Type B pancreatic cell (in vitro differentiated cells): ENCODE data around the gene FRG2C. TPM values are rescaled to one million over a fixed set of nuclear protein-coding genes. Genes with fewer than 3 reads are reported as not detected.
"Not testable (repeated sequence)": the region's sequence is repeated elsewhere in the genome, so short reads cannot be mapped to it uniquely, and the experiment has no call there.

Experiments
- DNase-seq: peaks from one replicate; pipeline ENCODE4 v3.0.0; 2021; ENCODE audit warnings: mixed read lengths; ENCODE audit not compliant: unreplicated experiment; ENCODE audit errors: extremely low spot score
- H3K27ac Mint-ChIP-seq: 2 replicates; pipeline ENCODE4 v1.8.0; 2021; ENCODE audit warnings: mild to moderate bottlenecking, mixed read lengths
- H3K27me3 Mint-ChIP-seq: 2 replicates; pipeline ENCODE4 v1.8.0; 2021; ENCODE audit warnings: mixed read lengths
- H3K36me3 Mint-ChIP-seq: 2 replicates; pipeline ENCODE4 v1.8.0; 2021; ENCODE audit warnings: mixed read lengths
- H3K4me1 Mint-ChIP-seq: one replicate; pipeline ENCODE4 v1.8.0; 2021; ENCODE audit warnings: mixed read lengths; ENCODE audit not compliant: unreplicated experiment
- H3K4me3 Mint-ChIP-seq: 2 replicates; pipeline ENCODE4 v1.8.0; 2021; ENCODE audit warnings: mild to moderate bottlenecking, mixed read lengths
- H3K9me3 Mint-ChIP-seq: 2 replicates; pipeline ENCODE4 v1.8.0; 2021; ENCODE audit warnings: mixed read lengths
- total RNA-seq: library from RNA; stranded (reverse); gene quantifications from 2 replicates; pipeline ENCODE4 v1.2.1, GENCODE V29; 2021; ENCODE audit warnings: low replicate concordance
- TF ChIP-seq, protein P1 (sequence below): fragments of 200-600 bp; sonication (generic); conservative IDR thresholded peaks from 2 replicates; pipeline ENCODE4 v1.5.0; 2021; ENCODE audit warnings: antibody characterized with exemption, mild to moderate bottlenecking

FRG2C gene
- total RNA-seq, 1 donor from 2014 or later = not detected

DNA sequence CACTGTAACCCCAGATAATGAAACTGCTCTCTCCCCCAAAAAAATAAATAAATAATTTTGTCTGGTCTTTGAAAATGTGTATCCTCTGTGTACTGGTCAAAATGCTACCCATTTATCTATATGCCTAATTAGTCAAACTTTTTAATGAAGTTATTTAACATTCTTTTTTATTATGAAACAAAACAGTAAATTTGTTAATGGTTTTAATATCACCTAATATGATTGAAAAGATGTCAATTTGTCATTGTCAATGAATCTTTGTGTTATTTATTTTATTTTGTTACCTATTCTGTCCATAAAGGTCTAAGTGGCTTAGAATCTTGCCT is 5.1 kb upstream of the FRG2C start:
- H3K27me3 Mint-ChIP-seq = peaks cover 74% of the 10 kb centered on the region
- not testable (repeated sequence) for H3K9me3 Mint-ChIP-seq, DNase-seq, H3K36me3 Mint-ChIP-seq, H3K27ac Mint-ChIP-seq, H3K4me1 Mint-ChIP-seq
- peak overlapping the region; percentile 88 for H3K4me3 Mint-ChIP-seq
- TF ChIP-seq, protein P1, sequence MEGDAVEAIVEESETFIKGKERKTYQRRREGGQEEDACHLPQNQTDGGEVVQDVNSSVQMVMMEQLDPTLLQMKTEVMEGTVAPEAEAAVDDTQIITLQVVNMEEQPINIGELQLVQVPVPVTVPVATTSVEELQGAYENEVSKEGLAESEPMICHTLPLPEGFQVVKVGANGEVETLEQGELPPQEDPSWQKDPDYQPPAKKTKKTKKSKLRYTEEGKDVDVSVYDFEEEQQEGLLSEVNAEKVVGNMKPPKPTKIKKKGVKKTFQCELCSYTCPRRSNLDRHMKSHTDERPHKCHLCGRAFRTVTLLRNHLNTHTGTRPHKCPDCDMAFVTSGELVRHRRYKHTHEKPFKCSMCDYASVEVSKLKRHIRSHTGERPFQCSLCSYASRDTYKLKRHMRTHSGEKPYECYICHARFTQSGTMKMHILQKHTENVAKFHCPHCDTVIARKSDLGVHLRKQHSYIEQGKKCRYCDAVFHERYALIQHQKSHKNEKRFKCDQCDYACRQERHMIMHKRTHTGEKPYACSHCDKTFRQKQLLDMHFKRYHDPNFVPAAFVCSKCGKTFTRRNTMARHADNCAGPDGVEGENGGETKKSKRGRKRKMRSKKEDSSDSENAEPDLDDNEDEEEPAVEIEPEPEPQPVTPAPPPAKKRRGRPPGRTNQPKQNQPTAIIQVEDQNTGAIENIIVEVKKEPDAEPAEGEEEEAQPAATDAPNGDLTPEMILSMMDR = peak; percentile 29

DNA sequence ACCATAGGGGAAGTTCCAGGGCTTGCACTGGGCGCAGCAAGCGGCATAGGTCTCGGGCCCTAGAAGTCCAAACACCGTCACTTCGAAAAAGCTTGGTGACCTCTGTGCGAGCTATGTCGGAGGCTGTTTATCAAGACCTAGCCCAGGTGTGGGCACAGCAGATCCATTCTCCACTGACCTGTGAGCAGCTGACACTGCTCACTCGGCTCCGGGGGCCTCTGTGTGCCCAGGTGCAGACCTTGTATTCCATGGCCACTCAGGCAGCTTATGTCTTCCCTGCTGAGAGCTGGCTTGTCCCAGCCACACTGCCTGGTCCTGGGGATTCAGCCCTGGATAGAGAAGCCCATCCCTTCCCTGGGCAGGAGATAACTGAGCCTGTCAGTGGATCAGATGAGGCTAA is 1.5 kb downstream of the FRG2C start:
- not testable (repeated sequence) for H3K27ac Mint-ChIP-seq, H3K36me3 Mint-ChIP-seq, DNase-seq, H3K4me1 Mint-ChIP-seq, H3K4me3 Mint-ChIP-seq
- H3K27me3 Mint-ChIP-seq = peaks cover 76% of the 10 kb centered on the region
- peaks cover 12% of the 10 kb centered on the region for H3K9me3 Mint-ChIP-seq

DNA sequence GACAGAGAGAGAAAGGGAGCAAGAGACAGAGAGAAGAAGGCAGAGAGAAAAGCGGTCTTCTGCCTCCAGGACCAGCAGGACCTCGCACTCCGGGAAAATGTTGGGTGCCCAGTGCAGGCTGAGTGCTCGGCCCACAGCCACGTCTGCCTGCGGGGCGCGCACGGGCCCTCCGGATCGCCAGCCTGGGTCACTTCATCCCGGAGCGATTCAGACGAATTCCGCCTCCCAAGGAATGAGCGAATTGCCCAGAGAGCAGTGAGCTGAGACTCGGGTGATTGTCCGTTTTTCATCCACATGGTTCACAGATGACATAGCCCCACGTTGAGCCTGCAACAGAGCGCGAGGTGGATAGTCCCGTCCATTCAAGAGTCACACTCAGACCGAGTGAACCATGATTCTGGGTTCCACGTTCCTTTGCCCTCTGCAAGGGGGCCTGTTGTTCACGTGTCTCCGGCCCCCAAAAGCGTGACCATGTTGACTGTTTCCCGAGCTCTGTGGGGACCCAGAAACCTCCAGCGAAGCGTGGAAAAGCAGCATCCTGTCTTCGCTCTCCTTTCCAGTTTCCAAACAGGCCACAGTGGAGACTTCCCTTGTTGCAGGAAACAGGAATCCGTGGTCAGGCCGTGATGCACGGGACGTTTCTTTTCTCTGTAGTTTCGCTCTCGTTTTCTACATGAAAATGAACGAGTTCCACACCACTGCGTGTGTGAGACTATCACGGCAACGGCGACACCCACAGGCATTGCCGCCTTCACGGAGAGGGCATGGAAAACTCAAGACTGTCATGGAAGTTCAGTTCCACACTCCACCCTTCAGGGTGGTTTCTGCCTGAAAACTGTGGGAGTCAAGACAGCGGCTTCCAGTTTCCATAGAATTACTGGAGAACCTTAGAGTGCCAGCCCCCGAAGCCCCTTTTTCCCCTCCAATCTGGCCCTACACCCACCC is 3.9 kb downstream of the FRG2C start:
- peak overlapping the region; percentile 73 for H3K4me3 Mint-ChIP-seq
- peaks cover 12% of the 10 kb centered on the region for H3K9me3 Mint-ChIP-seq
- H3K27ac Mint-ChIP-seq, H3K36me3 Mint-ChIP-seq, DNase-seq: not testable (repeated sequence)
- peaks cover 85% of the 10 kb centered on the region for H3K27me3 Mint-ChIP-seq
- peaks cover 11% of the 10 kb centered on the region for H3K4me1 Mint-ChIP-seq

DNA sequence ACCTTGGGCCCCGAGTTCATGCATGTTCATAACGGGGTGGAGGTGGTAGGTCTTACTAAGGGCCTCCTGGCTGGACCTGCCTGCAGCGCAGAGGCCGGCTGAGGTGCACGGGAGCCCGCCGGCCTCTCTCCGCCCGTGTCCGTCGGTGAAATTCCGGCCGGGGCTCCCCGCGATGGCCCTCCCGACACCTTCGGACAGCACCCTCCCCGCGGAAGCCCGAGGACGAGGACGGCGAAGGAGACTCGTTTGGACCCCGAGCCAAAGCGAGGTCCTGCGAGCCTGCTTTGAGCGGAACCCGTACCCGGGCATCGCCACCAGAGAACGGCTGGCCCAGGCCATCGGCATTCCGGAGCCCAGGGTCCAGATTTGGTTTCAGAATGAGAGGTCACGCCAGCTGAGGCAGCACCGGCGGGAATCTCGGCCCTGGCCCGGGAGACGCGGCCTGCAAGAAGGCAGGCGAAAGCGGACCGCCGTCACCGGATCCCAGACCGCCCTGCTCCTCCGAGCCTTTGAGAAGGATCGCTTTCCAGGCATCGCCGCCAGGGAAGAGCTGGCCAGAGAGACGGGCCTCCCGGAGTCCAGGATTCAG is 4.7 kb downstream of the FRG2C start:
- not testable (repeated sequence) for H3K36me3 Mint-ChIP-seq, H3K4me3 Mint-ChIP-seq, H3K27ac Mint-ChIP-seq
- TF ChIP-seq, protein P1 = peak; percentile 38
- Mint-ChIP-seq H3K4me1 (peaks cover 11% of the 10 kb centered on the region), H3K9me3 (peaks cover 12% of the 10 kb centered on the region), H3K27me3 (peaks cover 85% of the 10 kb centered on the region)
- peak; percentile 100 for DNase-seq

DNA sequence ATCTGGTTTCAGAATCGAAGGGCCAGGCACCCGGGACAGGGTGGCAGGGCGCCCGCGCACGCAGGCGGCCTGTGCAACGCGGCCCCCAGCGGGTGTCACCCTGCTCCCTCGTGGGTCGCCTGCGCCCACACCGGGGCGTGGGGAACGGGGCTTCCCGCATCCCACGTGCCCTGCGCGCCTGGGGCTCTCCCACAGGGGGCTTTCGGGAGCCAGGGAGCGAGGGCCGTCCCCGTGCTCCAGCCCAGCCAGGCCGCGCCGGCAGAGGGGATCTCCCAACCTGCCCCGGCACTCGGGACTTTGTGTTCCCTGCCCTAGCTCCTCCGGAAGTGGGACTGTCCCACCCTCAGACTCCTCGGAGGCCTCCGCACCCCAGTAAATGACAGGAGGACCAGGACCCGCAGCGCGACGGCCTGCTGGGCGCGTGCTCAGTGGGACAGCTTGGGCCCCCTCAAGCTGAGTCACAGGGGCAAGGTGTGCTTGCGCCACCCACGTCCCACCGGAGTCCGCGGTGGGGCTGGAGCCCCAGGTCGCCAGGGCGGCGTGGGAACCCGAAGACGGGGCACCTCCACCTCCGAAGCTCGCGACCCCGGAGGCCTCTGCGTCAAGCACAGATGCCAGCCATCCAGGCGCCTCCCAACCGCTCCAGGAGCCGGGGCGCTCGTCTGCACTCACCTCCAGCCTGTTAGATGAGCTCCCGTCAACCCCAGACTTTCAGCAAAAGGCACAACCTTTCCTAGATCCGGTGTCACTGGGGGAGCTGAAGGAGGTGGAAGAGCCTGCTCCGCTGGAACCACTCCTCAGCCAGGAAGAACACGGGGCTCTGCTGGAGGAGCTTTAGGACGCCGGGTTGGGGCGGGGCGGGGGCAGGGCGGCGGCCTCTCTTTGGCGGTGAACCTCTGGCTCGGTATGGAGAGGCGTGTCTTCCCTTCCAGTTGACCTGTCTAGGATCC is 5.5 kb downstream of the FRG2C start:
- TF ChIP-seq, protein P1 = peak; percentile 28
- peak overlapping the region; percentile 81 for H3K4me3 Mint-ChIP-seq
- peak overlapping the region; percentile 43 for H3K27ac Mint-ChIP-seq
- not testable (repeated sequence) for DNase-seq, H3K9me3 Mint-ChIP-seq, H3K36me3 Mint-ChIP-seq
- H3K4me1 Mint-ChIP-seq = peaks cover 11% of the 10 kb centered on the region
- peaks cover 78% of the 10 kb centered on the region for H3K27me3 Mint-ChIP-seq

DNA sequence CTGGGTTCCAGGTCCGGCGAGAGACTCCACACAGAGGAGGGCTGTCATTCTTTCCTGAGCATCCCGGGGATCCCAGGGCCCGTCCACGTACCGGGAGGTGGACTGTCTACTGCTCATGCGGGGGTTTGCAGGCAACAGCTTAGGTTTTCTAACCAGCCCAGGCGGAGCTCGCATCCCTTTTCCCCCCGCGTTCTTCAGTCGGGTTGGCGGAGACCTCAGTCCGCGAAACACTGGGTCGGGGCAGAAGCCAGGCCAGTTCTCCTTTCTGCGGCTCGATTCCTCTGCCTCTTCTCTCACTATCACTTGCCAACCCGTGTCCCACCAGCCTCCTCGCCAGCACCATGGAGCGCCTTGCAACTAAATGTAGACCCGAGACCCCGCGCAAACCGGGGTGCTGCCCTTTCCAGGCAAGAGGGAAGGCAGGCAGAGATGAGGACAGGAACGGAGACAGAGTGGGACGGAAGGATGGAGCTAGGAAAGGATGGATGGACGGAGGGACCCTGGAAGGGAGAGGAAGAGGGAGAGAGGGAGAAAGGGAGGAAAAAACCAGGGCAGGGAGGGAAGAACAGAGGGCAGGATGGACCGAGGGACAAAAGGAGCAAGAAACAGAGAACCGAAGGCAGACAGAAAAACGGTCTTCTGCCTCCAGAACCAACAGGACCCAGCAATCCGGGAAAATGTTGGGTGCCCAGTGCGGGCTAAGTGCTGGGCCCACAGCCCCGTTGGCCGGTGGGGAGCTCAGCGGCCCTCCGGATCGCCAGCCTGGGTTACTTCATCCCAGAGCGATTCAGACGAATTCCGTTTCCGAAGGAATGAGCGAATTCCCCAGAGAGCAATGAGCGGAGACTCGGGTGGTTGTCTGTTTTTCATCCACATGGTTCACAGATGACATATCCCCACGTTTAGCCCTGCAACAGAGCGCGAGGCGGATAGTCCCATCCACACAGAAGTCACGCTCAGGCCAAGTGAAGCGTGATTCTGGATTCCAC is 6.5 kb downstream of the FRG2C start:
- H3K36me3 Mint-ChIP-seq, H3K9me3 Mint-ChIP-seq, DNase-seq: not testable (repeated sequence)
- peaks cover 11% of the 10 kb centered on the region for H3K4me1 Mint-ChIP-seq
- H3K27ac Mint-ChIP-seq = peak overlapping the region; percentile 43
- peak overlapping the region; percentile 81 for H3K4me3 Mint-ChIP-seq
- H3K27me3 Mint-ChIP-seq = peaks cover 69% of the 10 kb centered on the region

DNA sequence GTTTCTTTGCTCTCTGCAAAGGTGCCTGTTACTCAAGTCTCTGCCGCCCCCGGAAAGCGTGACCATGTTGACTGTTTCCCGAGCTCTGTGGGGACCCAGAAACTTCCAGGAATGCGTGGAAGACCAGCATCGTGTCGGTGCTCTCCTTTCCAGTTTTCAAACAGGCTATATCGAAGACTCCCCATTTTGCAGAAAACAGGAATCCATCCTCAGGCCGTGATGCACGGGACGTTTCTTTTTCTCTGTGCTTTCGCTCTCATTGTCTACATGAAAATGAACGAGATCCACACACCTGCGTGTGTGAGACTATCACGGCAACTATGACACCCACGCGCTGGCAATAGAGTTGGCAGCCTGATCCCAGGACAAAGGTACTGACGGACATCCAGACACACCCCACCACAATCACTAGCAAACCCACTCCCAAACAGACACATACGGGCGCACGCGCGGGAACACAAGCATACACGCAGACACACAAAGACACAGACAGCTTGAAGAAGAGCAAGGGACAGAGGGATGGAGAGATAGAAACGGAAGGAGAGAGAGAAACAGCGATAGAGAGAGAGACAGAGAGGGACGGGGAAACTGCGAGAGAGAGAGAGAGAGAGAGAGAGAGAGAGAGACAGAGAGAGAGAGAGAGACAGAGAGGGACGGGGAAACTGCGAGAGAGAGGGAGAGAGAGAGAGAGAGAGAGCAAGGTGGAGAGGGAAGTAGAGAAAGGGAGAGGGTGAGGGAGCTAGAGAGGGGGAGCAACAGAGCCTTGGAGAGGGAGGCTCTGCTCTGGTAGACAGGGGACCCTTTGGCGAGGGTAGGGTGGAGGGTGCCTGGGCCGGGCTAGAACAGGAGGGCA is 7.4 kb downstream of the FRG2C start:
- not testable (repeated sequence) for H3K9me3 Mint-ChIP-seq, DNase-seq
- H3K27ac Mint-ChIP-seq = peak overlapping the region; percentile 43
- peaks cover 10% of the 10 kb centered on the region for H3K36me3 Mint-ChIP-seq
- peak overlapping the region; percentile 81 for H3K4me3 Mint-ChIP-seq
- H3K4me1 Mint-ChIP-seq = peaks cover 11% of the 10 kb centered on the region
- peaks cover 66% of the 10 kb centered on the region for H3K27me3 Mint-ChIP-seq

DNA sequence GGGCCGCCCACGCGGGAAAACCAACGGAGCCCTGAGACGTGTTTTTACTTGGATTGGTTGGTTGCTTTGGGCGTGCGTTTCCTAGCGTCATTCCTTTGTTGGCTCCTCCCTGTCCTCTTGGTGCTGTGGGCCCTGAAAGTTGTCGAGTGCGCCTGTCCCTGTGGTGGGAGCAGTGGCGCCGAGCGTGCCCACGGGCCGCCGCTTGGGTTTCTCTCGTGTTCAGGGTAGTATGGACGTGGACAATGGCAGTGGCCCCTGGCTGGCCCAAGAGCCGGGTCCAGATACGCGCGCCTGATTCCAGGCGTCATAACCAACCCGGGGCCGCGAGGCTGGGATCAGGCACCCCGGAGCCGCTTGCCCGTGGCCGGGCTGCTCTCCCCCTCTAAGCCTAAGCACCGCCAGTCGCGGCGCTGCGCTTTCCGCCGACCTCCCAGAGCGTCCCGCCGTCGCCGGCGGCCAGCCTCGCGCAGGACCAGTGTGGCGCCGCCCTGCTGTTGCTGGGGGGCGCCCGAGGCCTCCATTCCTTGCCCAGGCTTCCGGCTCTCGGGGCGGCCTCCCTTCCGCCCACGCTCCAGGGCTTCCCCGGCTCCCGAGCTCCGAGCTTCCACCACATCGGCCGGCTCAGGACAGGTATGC is 8.1 kb downstream of the FRG2C start:
- peak overlapping the region; percentile 43 for H3K27ac Mint-ChIP-seq
- peaks cover 59% of the 10 kb centered on the region for H3K27me3 Mint-ChIP-seq
- H3K4me3 Mint-ChIP-seq = peak overlapping the region; percentile 81
- not testable (repeated sequence) for DNase-seq, H3K9me3 Mint-ChIP-seq
- H3K36me3 Mint-ChIP-seq = peaks cover 10% of the 10 kb centered on the region
- H3K4me1 Mint-ChIP-seq = peaks cover 11% of the 10 kb centered on the region
